H1 (cell line): ENCODE measurements around the gene MAN2A1. TPM values are rescaled to one million over a fixed set of nuclear protein-coding genes. Genes with fewer than 3 reads are reported as not detected.

Experiments
- CTCF ChIA-PET: fragments of 300-600 bp; sonication (Branson Sonifier 250); formaldehyde crosslinking; loops from one replicate; lab custom pipeline; 2021; ENCODE audit not compliant: partially characterized antibody; lab: Charles Lee
- POLR2A ChIA-PET: fragments of 300-600 bp; sonication (Branson Sonifier 250); formaldehyde crosslinking; loops from one replicate; lab custom pipeline; 2021; ENCODE audit warnings: inconsistent platforms; ENCODE audit not compliant: partially characterized antibody; lab: Charles Lee
- DNase-seq, 2 experiments: peaks; one replicate each; pipeline versions ENCODE4 v3.0.0 to v3.0.0-alpha.2; 2010 to 2022; ENCODE audit warnings: low spot score in 2 of 2, low read depth in 1 of 2, mixed read lengths in 1 of 2
- FAIRE-seq: peaks from 2 replicates; lab custom pipeline; 2011; peaks lifted over from hg19 to GRCh38; lab: Jason Lieb, UNC
- H2AFZ ChIP-seq: 2 replicates; pipeline ENCODE4 v1.8.1; 2012; ENCODE audit warnings: low read length, inconsistent platforms
- H2AK5ac ChIP-seq: 2 replicates; pipeline ENCODE4 v1.6.1; 2013; ENCODE audit warnings: low read depth, low read length
- H2BK120ac ChIP-seq: replicated peaks from 2 replicates; pipeline ENCODE3; 2013; ENCODE audit warnings: low read depth, low read length, inconsistent platforms
- H2BK12ac ChIP-seq: 2 replicates; pipeline ENCODE4 v1.6.1; 2013; ENCODE audit warnings: low read depth, low read length
- H2BK15ac ChIP-seq: 2 replicates; pipeline ENCODE4 v1.6.1; 2013; ENCODE audit warnings: low read length
- H2BK20ac ChIP-seq: 2 replicates; pipeline ENCODE4 v1.6.1; 2013; ENCODE audit warnings: low read length
- H2BK5ac ChIP-seq: 2 replicates; pipeline ENCODE4 v1.6.1; 2013; ENCODE audit warnings: low read depth, low read length
- H3K14ac ChIP-seq: 2 replicates; pipeline ENCODE4 v1.6.1; 2013; ENCODE audit warnings: inconsistent platforms; ENCODE audit not compliant: insufficient read length
- H3K18ac ChIP-seq: 2 replicates; pipeline ENCODE4 v1.6.1; 2013; ENCODE audit warnings: low read length; ENCODE audit errors: extremely low read depth
- H3K23ac ChIP-seq: 2 replicates; pipeline ENCODE4 v1.6.1; 2013; ENCODE audit warnings: inconsistent platforms; ENCODE audit not compliant: insufficient read length
- H3K23me2 ChIP-seq: 2 replicates; pipeline ENCODE4 v1.6.1; 2013; ENCODE audit warnings: low read depth, low read length
- H3K27ac ChIP-seq: 2 replicates; pipeline ENCODE4 v1.6.1; 2011; ENCODE audit warnings: low read depth, low read length, inconsistent platforms
- H3K27me3 ChIP-seq, 4 experiments: replicated peaks in 1 of 4; 1 replicate in 1 of 4; 2 replicates in 3 of 4; pipeline versions ENCODE4 v1.6.1 to v1.8.1; 2011 to 2013; ENCODE audit warnings: low read length in 3 of 4, mild to moderate bottlenecking in 3 of 4, inconsistent platforms in 2 of 4, mixed read lengths in 2 of 4, moderate library complexity in 1 of 4; ENCODE audit not compliant: control insufficient read depth in 3 of 4, insufficient read depth in 3 of 4; ENCODE audit errors: extremely low read depth in 1 of 4
- H3K36me3 ChIP-seq, 4 experiments: 2 replicates each; pipeline versions ENCODE4 v1.6.1 to v1.8.1; 2011 to 2013; ENCODE audit warnings: mild to moderate bottlenecking in 4 of 4, low read length in 3 of 4, moderate library complexity in 2 of 4, control low read depth in 1 of 4, inconsistent platforms in 1 of 4; ENCODE audit not compliant: insufficient read depth in 4 of 4, control insufficient read depth in 2 of 4
- H3K4ac ChIP-seq: replicated peaks from 2 replicates; pipeline ENCODE3; 2013; ENCODE audit warnings: low read length, low read depth, mixed read lengths, inconsistent platforms; ENCODE audit not compliant: insufficient read length
- H3K4me1 ChIP-seq, 4 experiments: replicated peaks in 1 of 4; 1 replicate in 1 of 4; 2 replicates in 3 of 4; pipeline versions ENCODE4 v1.6.1 to v1.8.1; 2011 to 2013; ENCODE audit warnings: low read length in 3 of 4, inconsistent platforms in 2 of 4, mixed read lengths in 1 of 4; ENCODE audit not compliant: insufficient read depth in 4 of 4, control insufficient read depth in 3 of 4
- H3K4me2 ChIP-seq, 2 experiments: 2 replicates each; pipeline versions ENCODE4 v1.6.1 to v1.8.1; 2011 to 2013; ENCODE audit warnings: low read depth in 2 of 2, low read length in 2 of 2, control low read depth in 1 of 2, inconsistent platforms in 1 of 2, mild to moderate bottlenecking in 1 of 2; ENCODE audit not compliant: insufficient read depth in 1 of 2
- H3K4me3 ChIP-seq, 4 experiments: fragments of 200-600, 300-600 bp in 1 of 4; sonication (generic), shearing (Covaris generic), sonication (Bioruptor Twin) in 1 of 4; 2 replicates each; pipeline versions ENCODE4 v1.5.1 to v1.8.1; 2011 to 2016; ENCODE audit warnings: low read length in 4 of 4, low read depth in 3 of 4, control low read depth in 2 of 4, inconsistent platforms in 2 of 4, mild to moderate bottlenecking in 2 of 4, mixed read lengths in 1 of 4, moderate library complexity in 1 of 4; ENCODE audit not compliant: insufficient read depth in 2 of 4; ENCODE audit errors: extremely low read depth in 1 of 4
- H3K56ac ChIP-seq: replicated peaks from 2 replicates; pipeline ENCODE3; 2013; ENCODE audit warnings: low read depth, mild to moderate bottlenecking, mixed read lengths, low read length, inconsistent platforms; ENCODE audit not compliant: insufficient read length
- H3K79me1 ChIP-seq: 2 replicates; pipeline ENCODE4 v1.6.1; 2013; ENCODE audit warnings: low read depth, low read length, control low read depth
- H3K79me2 ChIP-seq, 2 experiments: 2 replicates each; pipeline versions ENCODE4 v1.6.1 to v1.8.1; 2012 to 2013; ENCODE audit warnings: low read length in 2 of 2, mild to moderate bottlenecking in 2 of 2, inconsistent platforms in 1 of 2; ENCODE audit not compliant: insufficient read depth in 2 of 2, control insufficient read depth in 1 of 2
- H3K9ac ChIP-seq, 4 experiments: replicated peaks in 1 of 4; 1 replicate in 1 of 4; 2 replicates in 3 of 4; pipeline versions ENCODE4 v1.6.1 to v1.8.1; 2011 to 2013; ENCODE audit warnings: low read depth in 3 of 4, low read length in 3 of 4, control low read depth in 2 of 4, mild to moderate bottlenecking in 2 of 4, moderate library complexity in 2 of 4, inconsistent platforms in 1 of 4; ENCODE audit errors: extremely low read depth in 1 of 4
- H3K9me3 ChIP-seq, 2 experiments: 2 replicates each; pipeline versions ENCODE4 v1.6.1 to v1.8.1; 2012 to 2013; ENCODE audit warnings: mild to moderate bottlenecking in 2 of 2, moderate library complexity in 2 of 2, control low read depth in 1 of 2, inconsistent platforms in 1 of 2, low read depth in 1 of 2, low read length in 1 of 2, mixed read lengths in 1 of 2; ENCODE audit not compliant: insufficient read depth in 2 of 2
- H4K20me1 ChIP-seq, 2 experiments: replicated peaks in 1 of 2; 2 replicates each; pipeline versions ENCODE3 to v1.8.1; 2011 to 2013; ENCODE audit warnings: inconsistent platforms in 2 of 2, low read length in 2 of 2, mild to moderate bottlenecking in 1 of 2; ENCODE audit not compliant: insufficient read depth in 2 of 2, control insufficient read depth in 1 of 2
- H4K5ac ChIP-seq: 2 replicates; pipeline ENCODE4 v1.6.1; 2013; ENCODE audit warnings: low read length, low read depth, mixed read lengths, inconsistent platforms; ENCODE audit not compliant: insufficient read length
- H4K8ac ChIP-seq: 2 replicates; pipeline ENCODE4 v1.8.0; 2013; ENCODE audit warnings: mild to moderate bottlenecking, moderate library complexity, low read length, inconsistent platforms; ENCODE audit not compliant: insufficient read depth; ENCODE audit errors: extremely low read depth
- H4K91ac ChIP-seq: replicated peaks from 2 replicates; pipeline ENCODE3; 2013; ENCODE audit warnings: low read length, mixed read lengths, inconsistent platforms; ENCODE audit not compliant: insufficient read length
- CBX8 ChIP-seq: fragments of 300-800, 300-1000 bp; sonication (generic); IDR thresholded peaks from 2 replicates; pipeline ENCODE4 v1.7.1; 2016; ENCODE audit warnings: low read depth, low read length, borderline replicate concordance
- CREB1 ChIP-seq: IDR thresholded peaks from 2 replicates; pipeline ENCODE4 v1.6.1; 2012; ENCODE audit warnings: inconsistent platforms
- CTCF ChIP-seq, 3 experiments: IDR thresholded peaks; 1 replicate in 2 of 3; 2 replicates in 1 of 3; pipeline versions ENCODE4 v1.5.1 to v1.6.1; 2011; ENCODE audit warnings: low read length in 3 of 3, mild to moderate bottlenecking in 3 of 3, inconsistent platforms in 2 of 3, low read depth in 1 of 3, moderate library complexity in 1 of 3; ENCODE audit not compliant: insufficient read depth in 1 of 3; ENCODE audit errors: control extremely low read depth in 1 of 3
- FOSL1 ChIP-seq: IDR thresholded peaks from 2 replicates; pipeline ENCODE4 v1.6.1; 2011; ENCODE audit warnings: mild to moderate bottlenecking, low read depth, low read length, moderate library complexity; ENCODE audit not compliant: insufficient read depth
- MAX ChIP-seq: IDR thresholded peaks from 2 replicates; pipeline ENCODE4 v1.6.1; 2012; ENCODE audit warnings: inconsistent platforms
- RAD21 ChIP-seq, 2 experiments: IDR thresholded peaks in 1 of 2; conservative IDR thresholded peaks in 1 of 2; 2 replicates each; pipeline ENCODE4 v1.6.1; 2011; ENCODE audit warnings: low read depth in 2 of 2, low read length in 2 of 2, improper control_type of control experiment in 1 of 2, inconsistent platforms in 1 of 2, mild to moderate bottlenecking in 1 of 2, moderate library complexity in 1 of 2
- SIRT6 ChIP-seq: IDR thresholded peaks from one replicate; pipeline ENCODE4 v1.7.1; 2012; ENCODE audit warnings: low read length, inconsistent platforms
- WGBS, 2 experiments: shearing (Covaris generic) in 1 of 2; methylation state at CpG; one replicate each; pipeline versions ENCODE4 v1.1.6 to v1.1.7; 2013 to 2015; ENCODE audit warnings: low lambda C conversion rate in 2 of 2, mixed read lengths in 2 of 2, inconsistent platforms in 1 of 2, low coverage in 1 of 2, missing lambda C conversion rate in 1 of 2; ENCODE audit not compliant: insufficient replicate concordance in 2 of 2, insufficient coverage in 1 of 2, insufficient read length in 1 of 2; ENCODE audit errors: extremely low coverage in 1 of 2, missing lambda C conversion rate in 1 of 2; 5-methylcytosine and 5-hydroxymethylcytosine counted together
- polyA plus RNA-seq, 7 experiments: library from polyadenylated mRNA; depleted of rRNA in 3 of 7; stranded (reverse) in 5 of 7; unstranded in 2 of 7; fragments of >200 nt in 5 of 7; fragments of 200-250 nt in 2 of 7; gene quantifications; 1 replicate in 5 of 7; 2 replicates in 1 of 7; 4 replicates in 1 of 7; pipeline versions ENCODE4 v1.2.1 to v1.2.3, GENCODE V29; 2011 to 2013; ENCODE audit warnings: missing spikeins in 2 of 7, mixed read lengths in 2 of 7
- total RNA-seq: library from RNA; stranded (reverse); fragmentation: NEBNext Ultra II Directional; extraction: Animal tissue kit (Norgen Biotek cat#: 25700); gene quantifications from 2 replicates; pipeline ENCODE4 v1.2.1, GENCODE V29; 2021

MAN2A1 gene
- total and polyA plus RNA-seq, 2 of the 8 experiments (the other 6 are each of a cell fraction or from before 2014, with no cell fraction given): 29.1 to 102 TPM

DNA sequence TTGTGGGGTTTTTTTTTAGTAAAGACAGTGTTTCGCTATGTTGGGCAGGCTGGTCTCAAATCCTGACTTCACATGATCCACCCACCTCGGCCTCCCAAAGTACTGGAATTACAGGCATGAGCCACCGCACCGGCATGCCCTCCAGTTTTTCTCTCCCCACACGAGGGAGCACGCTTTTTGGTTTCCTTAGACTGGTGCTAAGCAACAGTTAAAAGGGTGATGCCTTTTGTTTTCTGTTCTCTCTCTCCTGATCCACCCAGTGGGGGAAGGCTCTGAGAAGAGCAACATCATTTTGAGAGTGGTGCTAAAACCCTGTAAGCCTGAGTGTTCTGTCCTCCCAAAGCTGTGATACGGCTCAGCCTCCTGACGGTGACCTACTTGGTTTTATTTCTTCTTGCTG lies 146.6 kb downstream of the MAN2A1 start:
- Histone ChIP-seq H3K4me1 (peaks cover 0 to 18% (median 15%) of the 10 kb centered on the region in 4 experiments; a peak in 5 of 7 replicates), H3K27me3 (no peaks in the 10 kb centered on the region), H2BK120ac (no peak overlapping the region), H3K4me2 (no peak overlapping the region; a peak in 2 of 4 replicates), H3K27ac (no peak overlapping the region)
- TF ChIP-seq SIRT6: no peak
- TF ChIP-seq FOSL1: no peak
- TF ChIP-seq CREB1: no peak
- TF ChIP-seq CTCF (IDR thresholded peaks at IDR 0.05; ENCODE audit: control extremely low read depth in 1 of 3, insufficient read depth in 1 of 3, low read depth in 1 of 3, low read length in 3 of 3): peak in 1 of 3 experiments; percentile 3; a peak in 1 of 4 replicates
- 0 out of 2 replicates have a peak, but pooled peaks have one; percentile 28 for TF ChIP-seq MAX
- no peak for TF ChIP-seq CBX8
- 0 out of 4 replicates have a peak, but pooled peaks of 1 of the 2 experiments have one; percentile 19 for TF ChIP-seq RAD21 (IDR thresholded peaks at IDR 0.05 in 1 of 2, conservative IDR thresholded peaks at IDR 0.05 in 1 of 2; ENCODE audit: low read depth in 2 of 2, low read length in 2 of 2)
- TF ChIP-seq, all 59 proteins: peak for 3
- Histone ChIP-seq H3K9ac (no peak overlapping the region), H2AK5ac (no peak overlapping the region), H4K91ac (no peak overlapping the region), H3K14ac (no peak overlapping the region), H2BK5ac (peak overlapping the region; percentile 44; the same call in 1 of the 2 replicates), H3K79me2 (no peaks in the 10 kb centered on the region), H3K36me3 (peaks cover 0 to 22% (median 7%) of the 10 kb centered on the region in 4 experiments; a peak in 3 of 8 replicates), H4K20me1 (no peaks in the 10 kb centered on the region), H2BK12ac (0 out of 2 replicates have a peak overlapping the region, but pooled peaks have one; percentile 77), H3K4ac (no peak overlapping the region), H2AFZ (no peak overlapping the region), H3K4me3 (no peak overlapping the region), H3K23me2 (no peaks in the 10 kb centered on the region), H3K79me1 (no peaks in the 10 kb centered on the region), H2BK20ac (no peak overlapping the region), H3K56ac (no peak overlapping the region), H4K8ac (no peak overlapping the region), H2BK15ac (no peak overlapping the region), H3K23ac (no peak overlapping the region), H3K18ac (no peak overlapping the region; the same call in 1 of the 2 replicates), H3K9me3 (peaks cover 0 to 13% of the 10 kb centered on the region in 2 experiments; a peak in 1 of 4 replicates), H4K5ac (no peak overlapping the region)
- DNase-seq: no peak
- CTCF ChIA-PET: interaction anchor here (0.6 to 1.5 kb wide), 5 partner anchors 13 to 787 kb away, joined by 3 to 4 read pairs (median 3); no protein-coding TSS in a partner anchor
- 80% methylated on average over 8 of the region's 8 CpGs; no CpG with 5 or more reads in 1 of the 2 experiments for WGBS, 2 experiments
- POLR2A ChIA-PET: interaction anchor here (1.2 kb wide), 1 partner anchor 145 kb away, joined by 4 read pairs; no protein-coding TSS in a partner anchor
- FAIRE-seq: no peak
